HG03108 (cell line): ENCODE measurements around the gene STRA8.

ENCODE experiments used
- ATAC-seq: cut with Tn5 transposase; IDR thresholded peaks from one replicate; pipeline ENCODE4 v1.9.1; 2021; ENCODE audit warnings: moderate library complexity; ENCODE audit not compliant: unreplicated experiment

The STRA8 gene, protein sequence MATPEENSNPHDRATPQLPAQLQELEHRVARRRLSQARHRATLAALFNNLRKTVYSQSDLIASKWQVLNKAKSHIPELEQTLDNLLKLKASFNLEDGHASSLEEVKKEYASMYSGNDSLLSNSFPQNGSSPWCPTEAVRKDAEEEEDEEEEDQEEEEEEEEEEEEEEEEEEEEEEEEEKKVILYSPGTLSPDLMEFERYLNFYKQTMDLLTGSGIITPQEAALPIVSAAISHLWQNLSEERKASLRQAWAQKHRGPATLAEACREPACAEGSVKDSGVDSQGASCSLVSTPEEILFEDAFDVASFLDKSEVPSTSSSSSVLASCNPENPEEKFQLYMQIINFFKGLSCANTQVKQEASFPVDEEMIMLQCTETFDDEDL

DNA sequence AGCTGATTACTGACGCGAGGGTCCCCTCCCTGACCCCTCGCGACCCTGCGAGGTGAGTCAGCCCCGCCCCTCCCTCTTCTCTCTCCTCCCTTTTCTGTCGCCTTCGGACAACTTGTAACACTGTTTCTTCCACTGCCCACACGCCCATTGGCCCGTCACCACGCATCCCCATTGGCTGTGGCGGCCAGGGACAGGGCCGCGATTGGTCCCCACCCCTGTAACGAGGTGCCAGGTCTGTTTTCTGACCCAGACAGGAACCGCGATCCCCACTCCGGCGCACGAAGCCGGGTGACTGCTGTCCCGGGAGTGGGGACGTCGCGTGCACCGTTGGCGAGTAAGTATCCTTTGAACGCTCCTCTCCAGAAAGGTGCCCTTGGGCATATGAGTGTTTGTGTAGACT is at the start of gene STRA8:
Gene STRA8 (plus strand): TSS at position 269 of the 400 bp plus-strand sequence. CDS start 6,687 bp downstream, outside the sequence.
- no peak for ATAC-seq

DNA sequence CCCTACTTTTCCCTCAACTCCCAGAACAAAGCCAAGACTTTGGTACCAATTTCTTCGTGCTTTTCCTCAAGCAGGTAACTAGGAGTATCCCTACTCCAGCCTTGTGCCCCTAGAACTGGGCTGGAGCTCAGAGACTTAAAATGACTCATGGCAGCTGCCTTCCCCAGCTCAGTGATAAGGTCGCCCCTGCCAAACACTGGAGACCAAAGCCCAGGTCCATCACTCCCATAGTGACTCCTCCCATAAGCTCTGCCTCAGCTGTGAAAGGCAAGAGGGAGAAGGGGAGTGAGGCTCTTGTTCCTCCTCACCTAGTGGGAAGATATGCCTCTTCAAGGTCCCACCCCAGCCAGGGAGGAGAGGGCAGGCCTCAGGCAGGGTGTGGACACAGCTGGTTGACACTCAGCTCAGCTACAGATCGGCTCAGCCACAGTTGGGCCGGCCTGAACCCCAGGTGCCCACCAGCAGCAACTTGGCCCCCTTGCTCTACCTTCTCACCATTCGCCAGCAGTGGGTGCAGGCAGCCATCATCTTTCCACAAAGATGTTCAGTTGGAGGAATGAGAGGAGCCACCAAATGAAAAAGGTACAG is 49.3 kb upstream of the STRA8 start:
- ATAC-seq, result no peak

DNA sequence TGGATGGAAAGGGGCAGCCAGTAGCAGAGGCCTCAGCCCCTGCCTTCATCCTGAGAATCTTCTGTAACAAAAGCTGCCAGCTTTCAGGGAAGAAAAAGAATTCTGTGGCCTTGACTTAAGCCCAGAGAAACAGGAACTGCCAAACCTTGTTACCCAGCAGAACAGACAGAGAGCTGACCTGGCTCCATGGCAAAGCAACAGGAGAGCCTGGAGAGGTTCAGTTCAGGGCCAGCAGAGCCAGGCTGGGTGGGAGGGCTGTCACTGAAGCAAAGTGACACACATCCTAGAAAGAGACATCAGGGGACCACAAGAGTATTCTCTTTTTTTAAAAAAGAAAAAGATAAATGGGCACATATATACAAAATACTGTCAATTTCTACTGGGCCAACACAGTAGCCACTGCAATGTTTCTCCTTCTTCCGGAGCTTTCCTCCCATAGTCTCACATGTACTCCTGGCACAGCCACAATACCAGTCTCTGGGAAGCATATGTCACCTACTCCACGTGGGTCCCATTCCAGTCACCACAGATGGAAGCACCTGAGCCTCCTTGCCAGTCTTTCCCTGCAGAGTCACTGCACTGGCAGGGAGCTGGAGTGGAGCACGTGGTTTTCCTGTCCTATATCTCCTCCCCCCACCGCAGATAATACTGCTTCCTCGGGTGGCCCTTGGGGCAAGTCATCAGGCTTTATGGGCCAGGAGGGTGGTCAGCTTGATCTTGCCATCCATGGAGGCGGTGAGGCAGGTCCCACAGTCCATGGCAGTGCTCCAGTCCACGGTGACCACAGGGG is 48.0 kb upstream of the STRA8 start:
- ATAC-seq, result no peak

DNA sequence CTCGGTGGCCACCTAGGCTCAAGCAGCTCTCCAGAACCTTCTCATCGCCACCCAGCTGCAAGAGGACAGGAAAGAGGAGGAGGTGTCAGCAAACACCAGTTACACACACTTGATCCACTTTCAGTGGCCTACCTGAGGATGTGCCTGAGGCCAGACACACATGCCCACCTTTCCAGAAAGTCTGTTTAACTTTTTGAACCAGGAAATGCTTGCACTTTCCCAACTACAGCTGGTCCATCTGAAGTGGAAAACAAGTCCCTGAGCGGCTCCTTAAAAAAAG is 47.4 kb upstream of the STRA8 start:
- peak; percentile 20 for ATAC-seq

DNA sequence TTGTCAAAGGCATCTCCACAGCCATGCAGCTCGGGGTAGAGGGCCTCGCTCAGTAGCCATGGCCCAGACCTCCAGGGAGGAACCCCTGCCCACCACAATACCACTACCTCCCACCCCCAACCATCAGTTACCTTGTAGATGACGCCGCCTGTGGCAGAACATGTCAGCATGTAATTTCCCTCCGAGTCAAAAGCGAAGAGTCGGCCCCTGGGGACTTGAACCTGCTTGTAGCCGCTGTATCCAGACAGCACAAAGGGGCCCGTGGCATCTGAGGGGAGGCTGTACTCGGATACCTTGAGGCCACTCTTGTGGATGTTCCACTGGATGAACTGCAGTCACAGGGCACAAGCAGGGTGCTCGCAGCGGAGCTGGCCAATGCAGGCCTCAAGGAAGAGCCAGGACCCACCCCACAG is 46.8 kb upstream of the STRA8 start:
- peak; percentile 55 for ATAC-seq

DNA sequence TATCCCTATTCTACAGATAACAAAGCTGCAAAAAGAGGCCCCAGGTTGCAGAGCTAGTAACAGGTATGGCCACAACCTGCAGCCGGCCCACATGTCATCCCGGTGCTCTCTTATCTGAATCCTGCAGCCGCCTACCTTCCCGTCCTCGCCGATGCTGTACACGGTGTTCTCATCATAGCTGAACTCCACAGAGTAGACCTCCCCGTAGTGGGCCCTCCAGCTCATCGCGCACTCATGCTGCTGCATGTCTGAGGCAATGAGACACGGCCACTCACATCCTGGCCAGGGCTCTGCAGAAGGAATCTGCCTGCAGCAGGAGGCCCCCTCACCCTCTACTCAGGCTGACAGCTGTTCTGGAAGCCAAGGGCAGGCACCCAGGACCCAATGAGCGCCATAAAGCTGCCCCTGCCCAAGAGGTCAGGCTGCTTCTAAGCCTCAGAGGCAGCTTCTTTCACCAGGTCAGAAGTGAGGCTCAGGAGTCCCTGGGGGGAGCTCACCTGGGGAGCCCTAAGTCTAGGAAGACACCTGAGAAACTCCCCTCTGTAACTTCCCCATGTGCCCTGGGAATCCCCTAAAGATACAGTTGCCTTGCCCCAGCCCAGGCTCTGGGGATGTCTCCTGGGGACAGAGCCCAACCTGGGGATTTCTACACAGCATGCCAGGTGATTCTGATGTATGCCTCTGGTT is 45.2 kb upstream of the STRA8 start:
- peak; percentile 38 for ATAC-seq

DNA sequence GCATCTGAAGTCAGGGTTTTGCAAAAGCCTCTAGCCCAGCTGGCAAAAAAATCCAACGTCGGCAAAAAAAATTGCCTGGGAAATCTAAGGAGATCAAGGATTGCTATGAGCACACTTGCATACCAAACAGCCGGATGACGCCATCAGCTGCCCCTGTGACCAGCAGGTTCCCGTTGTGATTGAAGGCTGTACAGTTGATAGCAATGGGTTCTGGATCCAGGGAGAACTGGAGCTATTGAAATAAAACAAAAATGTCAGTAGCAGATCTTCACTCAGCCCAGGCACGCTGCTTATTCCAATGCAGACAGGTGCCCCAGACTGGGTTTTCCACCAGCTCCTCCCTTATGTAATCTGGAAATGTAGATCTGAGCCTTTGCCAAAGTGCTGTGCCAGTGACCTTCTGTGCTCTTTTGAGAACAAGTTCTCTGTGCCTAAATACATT is 44.4 kb upstream of the STRA8 start:
- no peak for ATAC-seq

DNA sequence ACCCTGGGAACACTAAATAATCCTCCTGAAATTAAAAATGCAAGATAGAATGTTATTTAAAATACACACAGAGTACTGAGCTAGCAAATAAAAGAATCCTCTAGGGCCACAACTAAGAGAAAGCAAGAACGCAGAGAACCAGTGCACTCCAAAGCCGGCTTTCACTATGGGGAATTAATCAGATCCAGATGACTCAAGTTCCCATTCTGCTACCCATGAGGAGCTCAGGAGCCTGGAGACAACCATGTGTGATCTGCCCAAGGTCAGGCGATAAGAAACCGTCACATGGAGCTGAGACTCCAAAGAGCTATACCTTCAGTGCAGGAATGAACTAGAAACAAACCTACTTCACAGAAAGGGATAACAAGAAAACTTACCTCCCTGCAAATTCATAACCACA is 43.7 kb upstream of the STRA8 start:
- no peak for ATAC-seq

DNA sequence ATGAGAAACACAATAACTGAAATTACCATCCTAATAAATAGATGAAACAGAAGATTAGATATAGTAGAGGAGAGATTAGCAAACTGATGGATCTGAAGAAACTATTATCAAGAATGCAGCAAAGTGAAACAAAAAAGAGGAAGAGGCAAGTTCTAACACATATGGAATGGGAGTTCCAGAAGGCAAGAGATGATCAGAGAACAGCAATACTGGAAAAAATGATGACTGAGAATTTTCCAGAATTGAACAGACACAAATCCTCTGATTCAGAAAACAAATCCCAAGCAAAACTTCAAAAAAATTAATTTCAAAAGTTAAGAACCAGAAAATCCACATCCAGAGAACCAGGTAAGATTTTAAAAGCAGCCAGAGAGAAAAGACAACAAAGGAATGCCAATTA is 42.9 kb upstream of the STRA8 start:
- ATAC-seq, result no peak

DNA sequence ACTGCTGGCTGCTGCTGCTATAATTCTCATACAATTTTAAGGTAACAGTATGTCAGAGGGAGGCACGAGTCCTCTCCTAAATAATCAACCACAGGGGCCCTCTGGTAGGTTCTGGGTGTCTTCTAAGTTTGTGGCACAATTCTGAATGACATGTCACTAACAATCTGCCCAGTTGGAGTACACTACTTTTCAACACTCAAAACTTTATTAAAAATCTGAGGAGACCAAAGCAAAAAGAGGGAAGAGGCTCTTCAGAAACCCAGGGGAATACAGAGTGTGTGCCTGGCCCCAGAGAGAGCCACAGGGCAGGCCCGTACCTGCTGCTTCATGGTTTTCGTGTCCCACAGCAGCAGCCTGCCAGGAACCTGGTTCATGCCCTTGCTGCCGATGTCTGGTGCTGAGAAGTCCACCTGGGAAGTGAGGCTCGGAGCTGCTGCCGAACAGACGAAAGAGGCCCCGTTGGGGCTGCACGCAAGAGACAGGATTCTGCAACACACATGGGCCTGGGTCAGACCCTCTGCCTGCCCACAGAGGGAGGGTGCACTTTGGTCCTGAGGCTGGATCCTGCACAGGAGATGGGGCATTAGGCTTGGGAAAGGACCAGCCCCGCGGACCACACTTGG is 40.6 kb upstream of the STRA8 start:
- no peak for ATAC-seq

DNA sequence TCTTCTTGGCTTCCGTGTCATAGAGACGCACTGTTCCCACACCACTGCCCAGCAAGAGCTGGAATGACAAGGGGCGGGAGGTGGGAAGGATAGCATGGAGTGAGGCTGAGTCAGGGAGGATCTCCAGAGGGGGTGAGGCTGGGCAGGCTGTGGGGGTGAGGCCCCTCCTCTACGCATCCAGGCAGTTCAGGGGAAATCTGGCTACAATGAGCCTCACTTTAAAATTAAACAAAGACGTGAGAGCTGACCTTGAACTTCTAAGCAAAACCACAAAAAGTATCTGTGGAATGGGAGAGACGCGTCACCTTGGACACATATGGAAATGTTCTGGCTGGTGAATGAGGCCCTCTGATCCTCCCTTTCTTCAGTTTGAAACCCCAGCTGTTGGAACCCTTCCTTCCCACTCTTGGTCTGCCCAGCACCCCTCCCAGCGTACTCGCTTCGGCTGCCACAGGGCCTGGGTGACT is 40.0 kb upstream of the STRA8 start:
- no peak for ATAC-seq

DNA sequence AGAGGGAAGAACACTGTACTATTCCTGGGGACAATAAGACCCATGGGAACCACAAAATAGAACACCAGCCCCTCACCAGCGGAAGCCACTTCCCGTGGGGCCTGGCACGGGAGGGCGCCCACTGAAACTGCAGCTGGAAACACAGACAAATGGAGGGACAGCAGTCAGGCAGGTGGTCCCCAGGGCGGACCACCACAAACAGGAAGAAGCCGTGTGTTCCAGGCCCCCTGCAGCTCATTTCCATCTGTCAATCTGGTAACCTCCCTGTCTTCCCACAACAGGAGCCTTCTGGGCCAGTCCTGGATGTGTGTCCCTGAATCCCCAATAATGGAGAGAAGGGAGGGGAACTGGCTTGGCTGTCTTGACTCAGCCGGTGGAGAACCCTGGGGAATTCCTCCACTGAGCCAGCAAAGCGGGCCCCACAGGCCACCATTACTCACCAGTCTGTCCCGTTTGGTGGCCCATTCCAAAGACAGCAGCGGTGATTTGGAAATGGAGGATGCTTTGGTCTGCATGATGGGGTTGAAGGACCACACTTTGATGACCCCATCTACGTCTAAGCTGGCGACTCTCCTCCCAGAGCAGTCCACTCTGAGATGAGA is 39.0 kb upstream of the STRA8 start:
- no peak for ATAC-seq

DNA sequence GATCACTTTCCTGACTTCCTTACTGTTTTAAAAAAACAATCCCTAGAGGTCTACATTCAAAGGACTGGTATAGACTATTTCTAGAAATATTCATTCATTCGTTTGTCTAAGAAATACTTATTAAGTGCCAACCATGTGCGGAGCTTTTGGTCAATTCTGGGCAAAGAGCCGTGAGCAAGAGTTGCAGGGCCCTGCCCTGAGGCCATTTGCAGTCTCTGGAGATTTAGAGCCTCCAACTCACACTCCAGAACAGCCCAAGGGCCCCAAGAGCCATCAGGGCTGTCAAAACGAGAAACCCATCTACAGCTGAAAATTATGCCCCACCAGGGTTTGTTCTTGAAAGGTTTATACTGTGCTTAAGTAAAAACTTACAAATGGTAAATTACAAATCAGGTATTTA is 38.5 kb upstream of the STRA8 start:
- ATAC-seq, result no peak

DNA sequence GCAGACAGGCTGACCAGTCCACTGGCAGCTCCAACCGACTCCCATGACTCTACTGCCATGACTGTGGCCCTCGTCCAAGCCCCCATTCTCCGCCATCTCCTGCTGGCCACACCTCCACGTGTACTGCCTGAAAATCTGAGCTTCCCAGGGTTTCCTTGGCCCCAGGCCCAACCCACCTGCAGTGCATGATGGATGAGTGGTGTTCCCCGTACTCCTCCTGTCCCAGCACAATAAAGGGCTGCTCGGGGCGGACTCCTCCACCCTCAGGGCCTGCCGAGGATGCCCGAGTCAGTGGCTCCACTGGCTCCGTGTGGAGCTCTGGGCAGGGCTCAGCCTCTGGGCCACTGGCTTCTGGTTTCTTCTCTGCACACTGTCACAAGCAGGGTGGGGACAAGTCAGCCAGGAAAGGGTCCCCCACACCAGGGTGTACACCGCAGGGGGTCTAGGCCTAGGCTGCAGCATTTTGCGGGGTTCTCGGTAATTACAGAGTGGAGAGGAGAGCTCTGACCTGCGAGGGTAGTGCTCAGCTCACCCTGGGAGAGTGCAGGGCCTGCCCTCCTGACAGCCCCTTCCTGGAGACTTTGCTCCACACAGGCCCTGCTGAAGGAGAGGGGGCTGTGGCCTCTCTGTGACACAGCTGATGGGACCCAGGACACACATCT is 37.5 kb upstream of the STRA8 start:
- no peak for ATAC-seq

DNA sequence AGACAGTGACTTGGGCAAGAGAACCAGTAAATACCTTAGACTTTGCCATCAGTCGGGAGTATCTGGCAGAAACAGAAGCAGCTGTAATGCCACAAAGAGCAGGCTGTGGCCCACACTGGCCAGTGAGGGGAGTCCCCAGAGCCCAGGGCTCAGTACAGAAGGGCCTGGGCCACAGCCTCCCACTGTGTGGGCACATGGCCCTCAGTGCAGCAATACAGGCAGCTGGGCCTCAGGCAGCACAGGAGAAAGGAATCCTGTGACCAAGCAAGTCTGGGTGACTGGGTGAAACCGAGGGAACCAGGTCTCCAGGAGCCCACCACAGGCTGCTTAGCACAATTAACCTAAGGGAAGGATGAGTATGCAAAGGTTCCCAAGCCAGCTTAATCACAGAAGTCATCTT is 36.3 kb upstream of the STRA8 start:
- ATAC-seq, result no peak

DNA sequence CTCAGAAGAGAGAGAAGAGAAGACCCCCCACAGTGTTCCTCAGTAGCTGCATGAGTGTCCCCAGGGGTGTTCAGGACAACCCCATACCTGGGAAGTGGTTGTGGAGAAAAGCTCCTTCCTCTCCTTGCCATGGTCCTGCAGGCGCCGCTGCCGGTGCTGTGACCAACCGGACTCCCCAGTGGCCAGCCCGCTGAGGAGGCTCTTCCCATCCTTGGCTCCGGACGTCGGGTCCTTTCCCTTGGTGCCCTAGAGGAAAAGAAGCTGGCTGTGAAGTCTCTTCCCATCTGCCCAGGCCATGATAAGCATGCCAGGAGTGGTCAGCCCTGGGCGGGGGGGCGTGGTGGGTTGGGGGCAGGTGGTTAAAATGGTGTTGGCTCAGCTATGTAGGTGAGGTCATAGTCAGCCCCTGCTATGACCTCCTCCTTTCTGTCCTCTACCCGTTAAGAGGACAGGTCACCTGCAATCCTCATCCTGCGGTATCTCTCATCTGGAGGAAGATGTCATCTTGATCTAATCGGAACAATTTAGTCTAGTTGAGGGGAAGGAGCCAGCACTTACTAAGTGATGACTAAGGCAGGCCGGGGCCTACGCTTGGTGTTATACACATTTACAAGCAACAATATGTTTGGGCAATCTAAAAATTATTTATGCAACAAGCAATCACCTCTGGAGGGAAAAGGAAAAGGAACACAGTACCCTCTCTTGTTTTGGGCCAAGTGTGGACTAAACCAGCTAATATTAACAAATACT is 35.6 kb upstream of the STRA8 start:
- no peak for ATAC-seq

DNA sequence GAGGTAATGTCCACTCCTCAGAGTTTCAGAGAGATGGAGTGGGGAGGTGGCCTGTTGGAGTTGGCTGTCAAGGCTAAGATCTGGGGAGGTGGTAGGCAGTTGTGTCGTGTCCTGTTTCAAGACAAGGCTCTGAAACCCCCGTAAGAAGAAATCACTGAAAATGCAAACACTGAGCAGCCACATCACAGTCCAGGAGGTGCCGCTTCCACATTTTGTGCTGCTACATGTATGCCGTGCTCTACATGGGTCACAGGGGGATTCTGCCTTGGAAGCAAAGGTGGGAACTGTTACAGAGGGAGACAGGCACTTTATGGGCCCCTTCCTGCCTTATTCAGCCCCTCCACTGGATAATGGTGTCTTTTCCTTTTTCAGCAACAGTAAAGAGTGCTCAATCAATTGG is 34.2 kb upstream of the STRA8 start:
- ATAC-seq, result no peak

DNA sequence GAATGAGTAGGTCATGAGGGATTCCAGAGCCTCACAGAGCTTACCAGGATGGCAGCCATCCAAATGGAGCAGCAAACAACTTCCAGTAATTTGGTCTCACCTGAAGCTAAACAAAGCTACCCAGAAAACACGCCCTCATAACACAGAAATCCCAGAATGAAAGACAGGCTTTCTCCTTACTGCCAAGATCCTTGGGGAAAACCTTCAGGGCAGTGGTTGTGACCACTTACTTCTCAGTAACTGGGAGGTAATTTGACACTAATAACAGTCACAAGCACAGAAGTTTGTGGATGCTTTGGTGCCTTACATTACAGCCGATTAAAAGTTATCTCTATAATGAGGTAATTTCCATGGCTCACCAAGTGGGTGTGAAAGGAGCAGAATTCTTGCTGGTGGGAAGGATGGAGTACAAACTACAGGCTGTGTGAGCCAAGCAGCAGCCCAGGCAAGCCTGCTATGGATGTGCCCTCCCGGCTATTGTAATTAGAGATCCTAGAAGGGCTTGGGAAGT is 32.8 kb upstream of the STRA8 start:
- ATAC-seq, result no peak

DNA sequence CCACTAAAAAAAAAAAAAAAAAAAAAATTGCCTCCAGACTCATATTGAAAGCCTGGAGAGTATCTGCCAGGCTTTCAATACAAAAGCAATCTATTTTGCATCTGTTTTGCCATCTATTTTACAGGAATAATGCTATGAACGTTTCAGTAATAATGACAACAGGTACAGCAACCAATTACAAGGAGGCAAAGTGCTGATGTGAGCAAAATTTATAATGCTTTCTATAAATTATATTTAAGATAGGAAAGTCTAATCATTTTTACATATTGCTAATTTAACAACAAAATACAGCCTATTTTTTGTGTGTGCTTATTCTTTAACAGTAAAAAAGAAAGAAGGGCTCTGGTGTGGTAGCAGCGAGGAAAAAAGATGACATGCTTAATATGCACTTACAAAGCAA is 32.3 kb upstream of the STRA8 start:
- no peak for ATAC-seq
